Ecto neural progenitor cell (in vitro differentiated cells): ENCODE measurements around the gene GSTA1.
A peak's percentile ranks its signal among the peaks of the same experiment; 100 is the strongest.
"Not testable (repeated sequence)": the region's sequence is repeated elsewhere in the genome, so short reads cannot be mapped to it uniquely, and the experiment has no call there.

Experiments used
- DNase-seq: peaks from one replicate; pipeline ENCODE4 v3.0.0-alpha.2; 2018; ENCODE audit warnings: low spot score

Gene GSTA1

GRCh38 chr6:52803668-52804255 lies at the start of gene GSTA1:
Gene GSTA1 (minus strand): TSS chr6:52803816. CDS start chr6:52799267, 4,549 bp downstream.
- not testable (repeated sequence) for DNase-seq

DNA sequence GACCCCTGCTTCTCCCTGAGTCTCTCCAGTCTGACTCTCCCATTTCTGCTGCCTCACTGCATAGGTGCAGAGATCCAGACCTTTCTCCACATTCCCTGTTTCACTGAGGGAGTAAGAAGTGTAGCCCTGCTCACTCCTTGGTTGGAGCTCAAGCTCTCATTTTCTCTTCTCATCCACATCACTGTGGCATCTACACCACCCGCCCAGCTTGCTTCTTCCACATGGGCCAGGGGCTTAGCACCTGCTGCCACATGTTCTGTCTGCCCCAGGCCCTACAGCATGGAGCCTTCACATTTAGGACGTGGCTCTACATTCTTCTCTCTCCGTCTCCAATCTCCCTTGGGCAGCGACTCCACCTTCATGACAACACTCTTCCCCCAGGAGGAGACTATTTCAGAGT lies 45.5 kb upstream of the GSTA1 start:
- DNase-seq = no peak

DNA sequence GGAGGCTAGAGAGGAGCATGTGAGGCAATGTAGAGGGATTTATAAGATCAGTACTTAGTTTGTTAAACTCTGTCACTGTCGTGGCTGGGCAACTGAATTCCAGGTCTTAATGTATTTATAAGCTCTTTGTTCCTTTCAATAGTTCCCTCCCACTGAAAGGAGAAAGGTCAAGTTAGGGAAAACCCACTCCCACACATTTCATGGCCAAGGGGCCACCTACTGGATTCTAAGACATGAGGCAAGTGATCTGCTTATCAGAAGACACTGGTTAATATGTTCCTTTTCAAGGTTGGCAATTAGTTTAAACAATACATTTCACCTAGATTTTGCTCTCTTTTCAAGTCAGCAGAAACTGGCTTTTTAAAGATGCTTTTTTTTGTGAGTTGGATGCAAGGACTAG lies 42.4 kb upstream of the GSTA1 start:
- no peak for DNase-seq

- DNase-seq = no peak
Measured at GRCh38 chr6:52843605-52844004, 40.0 kb upstream of the GSTA1 start.

GRCh38 chr6:52840763-52841585 lies 37.4 kb upstream of the GSTA1 start, which contains the start of gene GSTA5:
Gene GSTA5 (minus strand): TSS chr6:52840813.
- no peak for DNase-seq

DNA sequence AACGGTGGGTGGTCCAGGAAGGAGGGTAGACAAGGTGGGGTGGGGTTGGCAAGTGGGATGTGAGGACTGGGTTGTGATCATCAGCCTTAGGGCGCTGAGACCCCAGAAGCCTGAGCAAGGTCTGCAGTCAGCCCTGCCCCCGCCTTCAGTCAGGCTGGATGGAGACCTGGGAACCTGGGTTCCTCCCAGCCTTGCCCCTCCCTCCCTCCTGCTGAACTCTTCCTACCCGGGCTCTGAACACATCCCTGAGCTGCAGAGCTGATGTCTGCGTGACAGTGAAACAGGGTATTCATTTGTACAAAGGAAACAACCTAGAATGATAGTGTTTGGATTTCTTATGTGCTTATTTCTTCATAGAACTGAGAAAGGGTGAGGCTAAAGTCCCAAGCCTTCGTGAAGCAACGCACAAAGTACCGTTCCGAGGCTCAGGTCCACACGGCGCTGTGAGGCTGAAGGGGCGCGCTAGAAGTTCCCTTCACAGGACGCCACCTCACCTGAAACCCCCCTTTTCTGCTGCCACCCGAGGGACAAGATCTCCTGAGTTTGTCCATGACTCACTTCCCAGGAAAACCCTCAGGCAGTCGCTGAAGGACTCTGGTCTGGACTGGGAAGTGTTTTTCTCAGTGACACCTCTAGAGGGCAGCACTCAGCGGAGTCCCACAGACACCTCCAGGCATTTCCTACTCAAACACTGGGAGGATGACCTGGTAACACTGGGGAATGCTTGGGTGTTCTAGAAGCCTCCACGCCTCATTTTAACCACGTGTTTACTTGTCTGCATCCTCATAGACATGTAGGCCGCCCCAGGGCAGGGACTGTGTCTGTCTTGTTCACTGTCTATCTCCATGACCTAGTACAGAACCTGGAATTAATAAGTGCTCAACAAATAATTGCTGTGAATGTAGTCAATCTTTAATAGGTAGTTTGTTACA lies 35.8 kb upstream of the GSTA1 start:
- DNase-seq = peak; percentile 79

GRCh38 chr6:52834481-52834880 lies 30.9 kb upstream of the GSTA1 start:
- no peak for DNase-seq

GRCh38 chr6:52830869-52831268 lies 27.3 kb upstream of the GSTA1 start:
- not testable (repeated sequence) for DNase-seq

- DNase-seq = no peak
Measured at GRCh38 chr6:52829046-52829817, 25.6 kb upstream of the GSTA1 start.

GRCh38 chr6:52828621-52829020 lies 25.0 kb upstream of the GSTA1 start:
- not testable (repeated sequence) for DNase-seq

GRCh38 chr6:52827073-52827783 lies 23.6 kb upstream of the GSTA1 start:
- not testable (repeated sequence) for DNase-seq

- no peak for DNase-seq
Measured at GRCh38 chr6:52826513-52826912, 22.9 kb upstream of the GSTA1 start.

DNA sequence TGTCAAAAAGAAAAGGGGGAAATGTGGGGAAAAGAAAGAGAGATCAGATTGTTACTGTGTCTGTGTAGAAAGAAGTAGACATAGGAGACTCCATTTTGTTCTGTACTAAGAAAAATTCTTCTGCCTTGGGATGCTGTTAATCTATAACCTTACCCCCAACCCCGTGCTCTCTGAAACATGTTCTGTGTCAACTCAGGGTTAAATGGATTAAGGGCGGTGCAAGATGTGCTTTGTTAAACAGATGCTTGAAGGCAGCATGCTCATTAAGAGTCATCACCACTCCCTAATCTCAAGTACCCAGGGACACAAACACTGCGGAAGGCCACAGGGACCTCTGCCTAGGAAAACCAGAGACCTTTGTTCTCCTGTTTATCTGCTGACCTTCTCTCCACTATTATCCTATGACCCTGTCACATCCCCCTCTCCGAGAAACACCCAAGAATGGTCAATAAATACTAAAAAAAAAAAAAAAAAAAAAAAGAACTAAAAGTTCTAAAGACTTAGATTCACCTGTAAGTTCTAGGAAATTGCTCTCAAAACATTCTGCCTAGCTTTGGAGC lies 22.4 kb upstream of the GSTA1 start:
- DNase-seq = not testable (repeated sequence)

DNA sequence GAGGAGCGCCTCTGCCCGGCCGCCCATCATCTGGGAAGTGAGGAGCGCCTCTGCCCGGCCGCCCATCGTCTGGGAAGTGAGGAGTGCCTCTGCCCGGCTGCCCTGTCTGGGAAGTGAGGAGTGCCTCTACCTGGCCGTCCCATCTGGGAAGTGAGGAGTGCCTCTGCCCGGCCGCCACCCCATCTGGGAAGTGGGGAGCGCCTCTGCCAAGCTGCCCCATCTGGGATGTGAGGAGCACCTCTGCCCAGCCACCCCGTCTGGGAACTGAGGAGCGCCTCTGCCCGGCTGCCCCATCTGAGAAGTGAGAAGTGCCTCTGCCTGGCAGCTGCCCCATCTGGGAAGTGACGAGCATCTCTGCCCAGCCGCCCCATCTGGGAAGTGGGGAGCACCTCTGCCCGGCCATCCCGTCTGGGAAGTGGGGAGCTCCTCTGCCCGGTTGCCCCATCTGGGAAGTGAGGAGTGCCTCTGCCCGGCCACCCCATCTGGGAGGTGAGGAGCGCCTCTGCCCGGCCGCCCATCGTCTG lies 21.7 kb upstream of the GSTA1 start:
- not testable (repeated sequence) for DNase-seq

DNA sequence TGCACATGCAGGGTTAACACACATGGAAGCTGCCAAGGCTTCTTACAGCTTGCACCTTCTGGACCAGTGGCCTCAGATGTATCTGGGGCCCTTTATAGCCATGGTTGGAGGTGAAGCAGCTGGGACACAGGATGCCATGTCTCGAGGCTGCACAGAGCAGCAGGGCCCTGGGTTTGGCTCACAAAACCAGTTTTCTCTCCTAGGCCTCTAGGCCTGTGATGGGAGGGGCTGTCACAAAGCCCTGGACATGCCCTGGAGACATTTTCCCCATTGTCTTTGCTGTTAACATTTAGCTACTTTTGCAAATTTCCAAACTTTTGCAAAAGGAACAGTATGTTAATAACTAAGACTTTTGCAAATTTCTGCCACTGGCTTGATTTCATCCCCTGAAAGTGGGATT lies 18.2 kb upstream of the GSTA1 start:
- no peak for DNase-seq

DNA sequence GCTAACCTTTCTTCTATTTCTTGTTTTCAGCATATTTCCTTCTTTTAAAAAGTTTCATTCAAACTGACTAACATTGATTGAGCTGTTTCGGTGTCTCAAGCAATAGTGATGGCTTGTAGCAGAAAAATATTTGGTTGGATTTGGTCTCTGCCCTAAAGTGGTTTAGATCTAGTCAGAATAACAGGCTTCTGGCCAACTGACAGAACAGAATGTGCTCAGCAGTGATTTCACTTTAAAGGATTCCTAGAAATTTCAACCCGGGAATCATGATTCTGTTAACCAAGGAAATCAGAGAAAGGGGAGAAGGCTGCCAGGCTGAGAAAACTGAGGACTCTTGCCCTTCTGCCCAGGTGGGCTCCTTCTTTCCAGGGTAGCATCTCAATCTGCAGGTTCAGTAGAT lies 16.6 kb upstream of the GSTA1 start:
- DNase-seq = no peak

GRCh38 chr6:52815167-52816092 lies 11.8 kb upstream of the GSTA1 start:
- peak; percentile 69 for DNase-seq

DNA sequence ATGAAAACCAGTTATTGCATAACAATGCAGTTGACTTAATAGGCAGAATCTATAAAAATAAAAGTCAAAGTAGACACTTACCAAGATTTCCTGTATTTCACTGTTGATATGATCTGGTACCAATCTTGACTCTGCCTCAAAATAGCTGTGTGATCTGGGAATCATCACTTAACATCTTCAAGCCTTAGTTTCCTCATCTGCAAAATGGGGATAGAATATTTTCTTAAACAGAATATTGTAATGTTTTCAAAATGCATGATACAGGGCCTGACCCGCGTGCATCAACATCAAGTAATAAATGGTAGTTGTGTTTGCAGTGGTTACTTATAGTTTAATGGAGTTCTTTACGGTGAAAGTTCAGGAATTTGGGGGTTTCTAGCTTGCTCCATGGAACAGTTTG lies 10.9 kb upstream of the GSTA1 start:
- DNase-seq = not testable (repeated sequence)

- not testable (repeated sequence) for DNase-seq
Measured at GRCh38 chr6:52809777-52810176, 6.2 kb upstream of the GSTA1 start.
